SK-N-SH (cell line): ENCODE data around the gene ZNF622. TPM values are rescaled to one million over a fixed set of nuclear protein-coding genes. Genes with fewer than 3 reads are reported as not detected.

Source experiments
- CTCF ChIA-PET: fragments of 300-600, 350-600 bp; formaldehyde crosslinking; extraction: SDS; loops from one replicate; lab custom pipeline; 2021; lab: Yijun Ruan, JAX
- POLR2A ChIA-PET: fragments of 350-600 bp; sonication (Branson Sonifier 250); formaldehyde crosslinking; extraction: SDS; loops from one replicate; lab custom pipeline; 2020; ENCODE audit warnings: antibody characterized with exemption, inconsistent platforms; lab: Yijun Ruan, JAX
- DNase-seq: peaks from one replicate; pipeline ENCODE4 v3.0.0; 2012
- H2AFZ ChIP-seq: fragments of 200-600 bp; sonication (generic); 2 replicates; pipeline ENCODE4 v1.8.1; 2016; ENCODE audit warnings: antibody characterized with exemption, mild to moderate bottlenecking, low read depth
- H3F3A ChIP-seq: fragments of 200-600 bp; sonication (generic); replicated peaks from 2 replicates; pipeline ENCODE3; 2016; ENCODE audit warnings: antibody characterized with exemption, mild to moderate bottlenecking; ENCODE audit not compliant: insufficient read depth
- H3K27ac ChIP-seq, 2 experiments: fragments of 200-500 bp in 1 of 2; fragments of 200-600 bp in 1 of 2; sonication (Bioruptor generic) in 1 of 2; sonication (generic), shearing (Covaris generic) in 1 of 2; 2 replicates each; pipeline versions ENCODE4 v1.5.1 to v1.6.1; 2014 to 2016; ENCODE audit warnings: low read depth in 2 of 2, inconsistent platforms in 1 of 2, low read length in 1 of 2, mild to moderate bottlenecking in 1 of 2, mixed read lengths in 1 of 2
- H3K27me3 ChIP-seq: fragments of 200-600 bp; sonication (generic), shearing (Covaris generic); 2 replicates; pipeline ENCODE4 v1.6.1; 2016; ENCODE audit warnings: mixed run types; ENCODE audit not compliant: insufficient read depth
- H3K36me3 ChIP-seq, 2 experiments: fragments of 200-500 bp in 1 of 2; fragments of 200-600 bp in 1 of 2; sonication (Bioruptor generic) in 1 of 2; sonication (generic) in 1 of 2; replicated peaks in 1 of 2; 2 replicates each; pipeline versions ENCODE3 to v1.5.1; 2014 to 2016; ENCODE audit warnings: low read length in 1 of 2, mild to moderate bottlenecking in 1 of 2; ENCODE audit not compliant: insufficient read depth in 2 of 2, control insufficient read depth in 1 of 2
- H3K4me1 ChIP-seq, 2 experiments: fragments of 200-500 bp in 1 of 2; fragments of 200-600 bp in 1 of 2; sonication (Bioruptor generic) in 1 of 2; sonication (generic), shearing (Covaris generic) in 1 of 2; 2 replicates each; pipeline versions ENCODE4 v1.5.1 to v1.6.1; 2014 to 2016; ENCODE audit warnings: low read depth in 1 of 2, low read length in 1 of 2, mixed run types in 1 of 2; ENCODE audit not compliant: insufficient read depth in 2 of 2, control insufficient read depth in 1 of 2
- H3K4me2 ChIP-seq: fragments of 200-600 bp; sonication (generic), shearing (Covaris generic); 2 replicates; pipeline ENCODE4 v1.6.1; 2017; ENCODE audit warnings: mixed run types
- H3K4me3 ChIP-seq, 2 experiments: fragments of 200-500 bp in 1 of 2; fragments of 200-600 bp in 1 of 2; sonication (Bioruptor generic) in 1 of 2; sonication (generic), shearing (Covaris generic) in 1 of 2; 2 replicates each; pipeline versions ENCODE4 v1.5.1 to v1.8.1; 2014 to 2016; ENCODE audit warnings: low read depth in 2 of 2, inconsistent platforms in 1 of 2, low read length in 1 of 2, mild to moderate bottlenecking in 1 of 2, mixed read lengths in 1 of 2, moderate library complexity in 1 of 2
- H3K79me2 ChIP-seq: fragments of 200-600 bp; sonication (generic); 2 replicates; pipeline ENCODE4 v1.8.1; 2017; ENCODE audit warnings: mild to moderate bottlenecking; ENCODE audit not compliant: insufficient read depth
- H3K9ac ChIP-seq: fragments of 200-600 bp; sonication (generic); 2 replicates; pipeline ENCODE4 v1.6.1; 2017; ENCODE audit warnings: mixed run types
- H3K9me2 ChIP-seq: fragments of 200-600 bp; sonication (generic); 2 replicates; pipeline ENCODE4 v1.6.1; 2017; ENCODE audit warnings: mixed run types
- H3K9me3 ChIP-seq: fragments of 200-600 bp; sonication (generic); 2 replicates; pipeline ENCODE4 v1.6.1; 2017; ENCODE audit warnings: mixed run types, mild to moderate bottlenecking, moderate library complexity
- H4K20me1 ChIP-seq: fragments of 200-600 bp; sonication (generic); 2 replicates; pipeline ENCODE4 v1.6.1; 2017; ENCODE audit warnings: mild to moderate bottlenecking, mixed run types; ENCODE audit not compliant: insufficient read depth
- EP300 ChIP-seq, 2 experiments: IDR thresholded peaks; 2 replicates each; pipeline versions ENCODE4 v1.4.0 to v1.6.1; 2012; ENCODE audit warnings: borderline replicate concordance in 1 of 2, low read depth in 1 of 2, low read length in 1 of 2
- FOSL2 ChIP-seq: IDR thresholded peaks from 2 replicates; pipeline ENCODE4 v1.4.0; 2012; ENCODE audit warnings: low read depth, mild to moderate bottlenecking, moderate library complexity, borderline replicate concordance
- GABPA ChIP-seq: IDR thresholded peaks from 2 replicates; pipeline ENCODE4 v1.4.0; 2012; ENCODE audit warnings: low read depth, mild to moderate bottlenecking
- JUND ChIP-seq: IDR thresholded peaks from 2 replicates; pipeline ENCODE4 v1.4.0; 2012
- MEF2A ChIP-seq: IDR thresholded peaks from 2 replicates; pipeline ENCODE4 v1.4.0; 2012; ENCODE audit warnings: low read depth, borderline replicate concordance
- NFIC ChIP-seq: IDR thresholded peaks from 2 replicates; pipeline ENCODE4 v1.4.0; 2012; ENCODE audit warnings: borderline replicate concordance
- PBX3 ChIP-seq: IDR thresholded peaks from 2 replicates; pipeline ENCODE4; 2012
- POLR2AphosphoS5 ChIP-seq: IDR thresholded peaks from 2 replicates; pipeline ENCODE4 v1.6.1; 2012; ENCODE audit warnings: low read depth, low read length
- RAD21 ChIP-seq: IDR thresholded peaks from 2 replicates; pipeline ENCODE4 v1.6.1; 2012; ENCODE audit warnings: mild to moderate bottlenecking, low read length
- RCOR1 ChIP-seq: fragments of 150-350 bp; IDR thresholded peaks from 2 replicates; pipeline ENCODE4 v1.6.1; 2017; ENCODE audit warnings: antibody characterized with exemption, low read length
- RFX5 ChIP-seq: IDR thresholded peaks from 2 replicates; pipeline ENCODE4 v1.6.1; 2012; ENCODE audit warnings: mild to moderate bottlenecking, improper control_type of control experiment, low read length
- RXRA ChIP-seq: IDR thresholded peaks from 2 replicates; pipeline ENCODE4 v1.4.0; 2012; ENCODE audit warnings: low read depth, mild to moderate bottlenecking, borderline replicate concordance
- SIN3A ChIP-seq: IDR thresholded peaks from 2 replicates; pipeline ENCODE4 v1.6.1; 2012; ENCODE audit warnings: low read depth, mild to moderate bottlenecking, low read length, moderate library complexity, borderline replicate concordance
- TCF12 ChIP-seq: IDR thresholded peaks from 2 replicates; pipeline ENCODE4 v1.4.0; 2012
- USF2 ChIP-seq: fragments of 150-350 bp; IDR thresholded peaks from 2 replicates; pipeline ENCODE4 v1.6.1; 2017; ENCODE audit warnings: antibody characterized with exemption, low read length, low read depth, borderline replicate concordance
- YY1 ChIP-seq: IDR thresholded peaks from 2 replicates; pipeline ENCODE4 v1.4.0; 2012; ENCODE audit warnings: low read depth, mild to moderate bottlenecking
- WGBS: methylation state at CpG from one replicate; pipeline ENCODE4 v1.1.6; 2017; ENCODE audit warnings: low lambda C conversion rate; 5-methylcytosine and 5-hydroxymethylcytosine counted together
- polyA plus RNA-seq, 3 experiments: library from polyadenylated mRNA; depleted of rRNA; stranded (reverse); fragments of >200 nt; gene quantifications; 2 replicates each; pipeline ENCODE4 v1.2.3, GENCODE V29; 2012
- TF ChIP-seq, protein P1 (sequence below): IDR thresholded peaks from 2 replicates; pipeline ENCODE4 v1.4.0; 2012; ENCODE audit warnings: low read depth
- TF ChIP-seq, protein P2 (sequence below): IDR thresholded peaks from 2 replicates; pipeline ENCODE4 v1.6.1; 2012; ENCODE audit warnings: mild to moderate bottlenecking, low read depth, low read length, moderate library complexity
- TF ChIP-seq, protein P3 (sequence below): fragments of 150-350 bp; IDR thresholded peaks from 2 replicates; pipeline ENCODE4 v1.6.1; 2016; ENCODE audit warnings: mild to moderate bottlenecking, low read depth, low read length
- TF ChIP-seq, protein P4 (sequence below): IDR thresholded peaks from 2 replicates; pipeline ENCODE4 v1.4.0; 2012; ENCODE audit warnings: low read depth, borderline replicate concordance
- TF ChIP-seq, protein P5 (sequence below): IDR thresholded peaks from 2 replicates; pipeline ENCODE4 v1.4.0; 2012; ENCODE audit warnings: low read depth, borderline replicate concordance

Gene ZNF622
- polyA plus RNA-seq, 1 of the 3 experiments (the other 2 are of a cell fraction), result 20.0 TPM

DNA sequence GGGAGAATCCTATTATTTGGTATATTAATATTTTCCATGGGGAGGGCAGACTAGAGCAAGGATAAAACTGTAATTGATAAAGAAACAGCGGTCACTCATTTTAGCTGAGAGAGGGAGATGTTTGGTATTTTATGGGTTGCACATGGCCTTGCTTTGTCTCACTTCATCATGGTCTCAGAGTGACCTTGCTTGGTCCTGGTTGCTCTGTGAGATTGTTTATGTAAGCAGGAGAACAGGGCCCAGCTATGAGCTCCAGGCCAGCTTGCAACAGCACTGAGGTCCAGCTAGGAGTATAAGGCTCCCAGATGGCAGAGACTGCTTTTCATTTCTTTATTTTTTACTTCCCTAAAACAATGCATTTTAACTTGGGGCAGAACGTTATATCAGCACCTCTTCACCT, 50.7 kb downstream of the ZNF622 start (continued):
- TF ChIP-seq MEF2A (no peak), RAD21 (no peak)
- TF ChIP-seq, protein P1, sequence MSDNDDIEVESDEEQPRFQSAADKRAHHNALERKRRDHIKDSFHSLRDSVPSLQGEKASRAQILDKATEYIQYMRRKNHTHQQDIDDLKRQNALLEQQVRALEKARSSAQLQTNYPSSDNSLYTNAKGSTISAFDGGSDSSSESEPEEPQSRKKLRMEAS, result no peak

- Histone ChIP-seq H3K27ac (no peak overlapping the region; a peak in 1 of 4 replicates), H3K4me2 (no peak overlapping the region), H3F3A (no peaks in the 10 kb centered on the region), H3K9me3 (no peaks in the 10 kb centered on the region), H3K79me2 (no peaks in the 10 kb centered on the region), H3K4me1 (peaks cover 11 to 19% of the 10 kb centered on the region in 2 experiments; a peak in 3 of 4 replicates), H2AFZ (no peak overlapping the region), H3K36me3 (no peaks in the 10 kb centered on the region), H3K9me2 (no peaks in the 10 kb centered on the region), H4K20me1 (no peaks in the 10 kb centered on the region), H3K27me3 (no peaks in the 10 kb centered on the region; the same call in 1 of the 2 replicates), H3K4me3 (no peak overlapping the region), H3K9ac (no peak overlapping the region)
- no peak for DNase-seq
- WGBS, result 27% methylated on average over 1 of the region's 1 CpG
- TF ChIP-seq, protein P2, sequence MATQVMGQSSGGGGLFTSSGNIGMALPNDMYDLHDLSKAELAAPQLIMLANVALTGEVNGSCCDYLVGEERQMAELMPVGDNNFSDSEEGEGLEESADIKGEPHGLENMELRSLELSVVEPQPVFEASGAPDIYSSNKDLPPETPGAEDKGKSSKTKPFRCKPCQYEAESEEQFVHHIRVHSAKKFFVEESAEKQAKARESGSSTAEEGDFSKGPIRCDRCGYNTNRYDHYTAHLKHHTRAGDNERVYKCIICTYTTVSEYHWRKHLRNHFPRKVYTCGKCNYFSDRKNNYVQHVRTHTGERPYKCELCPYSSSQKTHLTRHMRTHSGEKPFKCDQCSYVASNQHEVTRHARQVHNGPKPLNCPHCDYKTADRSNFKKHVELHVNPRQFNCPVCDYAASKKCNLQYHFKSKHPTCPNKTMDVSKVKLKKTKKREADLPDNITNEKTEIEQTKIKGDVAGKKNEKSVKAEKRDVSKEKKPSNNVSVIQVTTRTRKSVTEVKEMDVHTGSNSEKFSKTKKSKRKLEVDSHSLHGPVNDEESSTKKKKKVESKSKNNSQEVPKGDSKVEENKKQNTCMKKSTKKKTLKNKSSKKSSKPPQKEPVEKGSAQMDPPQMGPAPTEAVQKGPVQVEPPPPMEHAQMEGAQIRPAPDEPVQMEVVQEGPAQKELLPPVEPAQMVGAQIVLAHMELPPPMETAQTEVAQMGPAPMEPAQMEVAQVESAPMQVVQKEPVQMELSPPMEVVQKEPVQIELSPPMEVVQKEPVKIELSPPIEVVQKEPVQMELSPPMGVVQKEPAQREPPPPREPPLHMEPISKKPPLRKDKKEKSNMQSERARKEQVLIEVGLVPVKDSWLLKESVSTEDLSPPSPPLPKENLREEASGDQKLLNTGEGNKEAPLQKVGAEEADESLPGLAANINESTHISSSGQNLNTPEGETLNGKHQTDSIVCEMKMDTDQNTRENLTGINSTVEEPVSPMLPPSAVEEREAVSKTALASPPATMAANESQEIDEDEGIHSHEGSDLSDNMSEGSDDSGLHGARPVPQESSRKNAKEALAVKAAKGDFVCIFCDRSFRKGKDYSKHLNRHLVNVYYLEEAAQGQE, result no peak
- TF ChIP-seq, protein P1, result no peak
- TF ChIP-seq, protein P3, sequence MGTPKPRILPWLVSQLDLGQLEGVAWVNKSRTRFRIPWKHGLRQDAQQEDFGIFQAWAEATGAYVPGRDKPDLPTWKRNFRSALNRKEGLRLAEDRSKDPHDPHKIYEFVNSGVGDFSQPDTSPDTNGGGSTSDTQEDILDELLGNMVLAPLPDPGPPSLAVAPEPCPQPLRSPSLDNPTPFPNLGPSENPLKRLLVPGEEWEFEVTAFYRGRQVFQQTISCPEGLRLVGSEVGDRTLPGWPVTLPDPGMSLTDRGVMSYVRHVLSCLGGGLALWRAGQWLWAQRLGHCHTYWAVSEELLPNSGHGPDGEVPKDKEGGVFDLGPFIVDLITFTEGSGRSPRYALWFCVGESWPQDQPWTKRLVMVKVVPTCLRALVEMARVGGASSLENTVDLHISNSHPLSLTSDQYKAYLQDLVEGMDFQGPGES, result no peak
- TF ChIP-seq JUND, result no peak
- no peak for TF ChIP-seq EP300 (IDR thresholded peaks at IDR 0.05; ENCODE audit: borderline replicate concordance in 1 of 2, low read depth in 1 of 2, low read length in 1 of 2)
- TF ChIP-seq, protein P4, sequence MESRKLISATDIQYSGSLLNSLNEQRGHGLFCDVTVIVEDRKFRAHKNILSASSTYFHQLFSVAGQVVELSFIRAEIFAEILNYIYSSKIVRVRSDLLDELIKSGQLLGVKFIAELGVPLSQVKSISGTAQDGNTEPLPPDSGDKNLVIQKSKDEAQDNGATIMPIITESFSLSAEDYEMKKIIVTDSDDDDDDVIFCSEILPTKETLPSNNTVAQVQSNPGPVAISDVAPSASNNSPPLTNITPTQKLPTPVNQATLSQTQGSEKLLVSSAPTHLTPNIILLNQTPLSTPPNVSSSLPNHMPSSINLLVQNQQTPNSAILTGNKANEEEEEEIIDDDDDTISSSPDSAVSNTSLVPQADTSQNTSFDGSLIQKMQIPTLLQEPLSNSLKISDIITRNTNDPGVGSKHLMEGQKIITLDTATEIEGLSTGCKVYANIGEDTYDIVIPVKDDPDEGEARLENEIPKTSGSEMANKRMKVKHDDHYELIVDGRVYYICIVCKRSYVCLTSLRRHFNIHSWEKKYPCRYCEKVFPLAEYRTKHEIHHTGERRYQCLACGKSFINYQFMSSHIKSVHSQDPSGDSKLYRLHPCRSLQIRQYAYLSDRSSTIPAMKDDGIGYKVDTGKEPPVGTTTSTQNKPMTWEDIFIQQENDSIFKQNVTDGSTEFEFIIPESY, result no peak
- TF ChIP-seq NFIC, result no peak
- TF ChIP-seq, protein P5, sequence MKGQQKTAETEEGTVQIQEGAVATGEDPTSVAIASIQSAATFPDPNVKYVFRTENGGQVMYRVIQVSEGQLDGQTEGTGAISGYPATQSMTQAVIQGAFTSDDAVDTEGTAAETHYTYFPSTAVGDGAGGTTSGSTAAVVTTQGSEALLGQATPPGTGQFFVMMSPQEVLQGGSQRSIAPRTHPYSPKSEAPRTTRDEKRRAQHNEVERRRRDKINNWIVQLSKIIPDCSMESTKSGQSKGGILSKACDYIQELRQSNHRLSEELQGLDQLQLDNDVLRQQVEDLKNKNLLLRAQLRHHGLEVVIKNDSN, result no peak
- TF ChIP-seq POLR2AphosphoS5, result no peak
- TF ChIP-seq USF2, result no peak
- no peak for TF ChIP-seq RFX5
- TF ChIP-seq RCOR1, result no peak
- TF ChIP-seq GABPA, result no peak
- no peak for TF ChIP-seq RXRA
- no peak for TF ChIP-seq PBX3
- TF ChIP-seq TCF12, result no peak
- TF ChIP-seq FOSL2, result no peak
- TF ChIP-seq YY1, result no peak
- TF ChIP-seq SIN3A, result no peak
- ChIA-PET CTCF (interaction anchor here (1.8 kb wide), 1 partner anchor 22 kb away, joined by 3 read pairs; no protein-coding TSS in a partner anchor), POLR2A (no interaction called here)
Observed at GRCh38 chr5:16413166-16413860, 52.3 kb downstream of the ZNF622 start.
